GM19372 (cell line): ENCODE results near the gene SPANXB1.
"Not testable (repeated sequence)": the region's sequence is repeated elsewhere in the genome, so short reads cannot be mapped to it uniquely, and the experiment has no call there.

Experiments used
- ATAC-seq: cut with Tn5 transposase; IDR thresholded peaks from one replicate; pipeline ENCODE4 v1.9.1; 2021; ENCODE audit warnings: mild to moderate bottlenecking, low read depth, moderate library complexity; ENCODE audit not compliant: unreplicated experiment

Gene SPANXB1, protein sequence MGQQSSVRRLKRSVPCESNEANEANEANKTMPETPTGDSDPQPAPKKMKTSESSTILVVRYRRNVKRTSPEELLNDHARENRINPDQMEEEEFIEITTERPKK

DNA sequence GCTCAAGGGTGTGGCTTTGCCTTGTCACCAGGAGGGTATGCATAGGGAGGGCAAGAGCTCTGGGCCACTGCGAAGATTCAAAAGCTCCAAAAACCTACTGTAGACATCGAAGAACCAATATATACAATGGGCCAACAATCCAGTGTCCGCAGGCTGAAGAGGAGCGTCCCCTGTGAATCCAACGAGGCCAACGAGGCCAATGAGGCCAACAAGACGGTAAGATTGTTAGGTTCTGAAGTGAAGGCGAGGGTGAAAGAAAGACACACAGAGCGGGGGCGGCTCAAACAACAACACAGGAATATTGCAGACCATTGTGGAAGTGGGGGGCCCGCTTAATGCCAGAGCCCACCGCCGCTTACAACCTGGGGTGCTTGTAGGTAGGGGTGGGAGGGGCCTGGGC, at the start of gene SPANXB1:
TSS of gene SPANXB1 (plus strand) at position 27 of the 400 bp plus-strand sequence. CDS start at position 127, 100 bp downstream.
- ATAC-seq: not testable (repeated sequence)

DNA sequence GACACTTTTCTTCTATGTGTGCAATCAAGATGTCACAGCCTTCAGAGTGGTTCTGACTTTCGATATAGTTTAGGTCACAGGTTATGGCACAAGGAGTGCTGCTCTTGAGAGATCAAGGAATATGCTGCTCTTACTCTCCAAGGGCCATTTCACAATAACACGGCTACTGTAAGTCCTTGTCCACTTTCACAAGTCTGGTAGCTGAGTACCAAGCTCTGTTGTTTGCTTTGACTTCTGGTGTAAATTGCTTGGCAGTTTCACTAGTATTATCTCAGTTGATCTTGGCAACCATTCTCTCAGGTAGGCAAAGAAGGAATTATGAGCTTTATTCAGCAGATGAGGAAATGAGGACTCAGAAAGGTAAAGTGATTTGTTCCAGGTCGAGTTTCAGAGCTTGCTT, 35.4 kb upstream of the SPANXB1 start:
- ATAC-seq: no peak

DNA sequence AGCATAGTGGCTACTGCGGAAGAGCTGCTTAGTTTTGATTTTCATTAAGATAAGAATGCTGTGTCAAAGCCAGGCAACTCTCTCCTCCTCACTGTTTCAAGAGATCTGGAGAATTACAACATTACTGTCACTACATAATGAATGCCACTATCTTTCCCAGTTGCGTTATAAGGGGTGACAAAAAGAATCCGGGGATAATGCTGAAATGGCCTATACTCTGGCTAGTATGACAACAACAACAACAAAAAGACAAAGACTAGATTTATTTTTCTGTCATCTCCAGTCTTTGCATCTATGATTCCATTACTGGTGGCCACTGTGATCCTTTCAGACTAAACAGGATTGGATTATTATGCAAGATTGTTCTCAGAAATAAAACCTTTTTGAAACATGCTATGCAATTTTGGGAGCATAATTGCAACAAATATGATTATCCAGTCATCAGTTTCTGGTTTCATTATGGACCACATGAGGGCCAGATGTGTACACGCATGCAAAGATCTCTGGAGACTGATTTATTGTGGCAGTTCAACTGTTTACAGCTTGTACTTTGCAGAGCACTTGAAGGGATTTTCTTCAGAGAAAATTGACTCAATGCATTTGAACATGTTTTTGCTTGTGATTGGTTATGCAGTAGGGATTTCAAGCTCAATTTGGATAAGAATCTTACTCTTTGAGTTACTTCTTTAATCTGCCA, 31.1 kb upstream of the SPANXB1 start:
- no peak for ATAC-seq

DNA sequence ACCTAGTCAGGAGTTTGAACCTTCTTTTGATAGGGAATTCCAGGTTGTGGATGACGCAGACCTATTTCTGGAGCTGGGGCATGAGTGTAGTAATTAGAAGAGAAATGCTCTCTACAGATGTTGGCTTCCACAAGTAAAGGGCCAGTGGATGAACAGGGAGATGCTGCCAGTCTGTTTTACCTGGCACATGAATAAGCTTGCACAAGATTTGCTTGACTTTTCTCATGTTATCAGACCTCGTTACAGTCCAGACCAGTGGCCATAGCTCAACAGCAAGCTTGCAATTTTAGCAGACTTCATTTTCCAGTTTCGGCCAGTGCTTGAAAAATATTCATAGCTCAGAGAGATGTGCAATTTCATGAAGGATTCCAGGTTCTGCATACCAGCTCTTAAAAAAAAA, 26.9 kb upstream of the SPANXB1 start:
- ATAC-seq: no peak

DNA sequence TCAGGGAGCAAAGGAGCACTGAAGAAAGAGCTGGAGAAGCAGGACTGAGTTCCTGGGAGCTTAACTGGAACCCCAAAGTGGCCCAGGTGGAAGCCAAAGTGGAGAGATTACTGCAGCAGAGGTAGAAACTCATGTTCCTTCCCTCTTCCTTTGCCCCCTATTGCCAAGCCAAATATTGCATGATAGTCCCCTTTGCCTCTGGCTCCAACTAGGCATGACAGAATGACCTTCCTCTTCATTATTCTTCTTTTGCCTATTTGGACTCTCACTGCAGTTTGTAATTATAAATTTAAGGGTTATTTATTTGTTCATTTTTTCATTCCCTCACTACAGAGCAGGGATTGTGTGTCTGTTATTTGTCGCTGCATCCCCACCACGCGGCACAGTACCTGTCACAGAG, 22.1 kb upstream of the SPANXB1 start:
- ATAC-seq: no peak

DNA sequence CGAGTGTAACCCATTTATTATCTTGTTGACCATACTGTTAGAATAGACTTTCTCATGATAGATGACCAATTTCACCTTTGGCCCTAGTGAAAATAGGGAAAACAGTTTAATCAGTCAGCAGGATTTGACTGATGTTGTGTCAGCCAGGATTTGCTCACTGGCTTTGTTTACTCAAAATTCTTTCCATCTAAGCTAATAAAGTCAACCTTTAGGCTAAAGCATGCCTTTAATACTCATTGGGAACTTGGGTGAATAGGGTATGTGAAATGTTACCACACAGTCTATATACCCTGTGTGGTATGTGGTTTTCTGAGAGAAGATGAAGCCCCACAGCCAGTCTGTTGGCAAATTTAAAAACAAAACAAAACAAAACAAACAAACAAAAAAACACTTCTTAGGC, 18.7 kb upstream of the SPANXB1 start:
- no peak for ATAC-seq

DNA sequence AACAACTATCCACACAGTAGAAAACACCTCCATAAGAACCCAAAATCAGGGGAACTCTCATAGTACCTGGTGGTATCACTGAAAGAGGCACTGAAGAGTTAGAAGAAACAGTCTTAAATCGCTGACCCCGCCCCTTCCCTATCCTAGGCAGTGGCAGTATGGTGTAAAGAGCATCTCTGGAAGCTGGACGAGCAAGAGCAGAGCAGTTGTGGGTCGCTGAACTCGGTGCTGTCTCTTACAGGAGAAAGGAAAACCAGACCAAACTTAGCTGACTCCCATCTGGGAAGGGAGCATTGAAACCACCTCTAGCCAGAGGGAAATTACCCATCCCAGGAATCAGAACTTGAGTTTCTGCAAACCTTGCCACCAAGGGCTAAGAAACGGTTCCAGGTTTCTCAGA, 2.8 kb downstream of the SPANXB1 start:
- not testable (repeated sequence) for ATAC-seq

DNA sequence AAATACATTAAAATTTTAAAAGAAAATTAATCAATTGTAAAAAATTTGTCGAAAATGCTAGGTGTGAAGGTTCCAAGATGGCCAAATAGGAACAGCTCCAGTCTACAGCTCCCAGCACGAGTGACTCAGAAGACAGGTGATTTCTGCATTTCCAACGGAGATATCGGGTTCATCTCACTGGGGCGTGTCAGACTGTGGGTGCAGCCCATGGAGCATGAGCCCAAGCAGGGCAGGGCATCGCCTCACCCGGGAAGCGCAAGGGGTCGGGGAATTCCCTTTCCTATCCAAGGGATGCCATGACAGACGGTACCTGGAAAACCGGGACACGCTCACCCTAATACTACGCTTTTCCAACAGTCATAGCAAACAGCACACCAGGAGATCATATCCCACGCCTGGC, 41.9 kb downstream of the SPANXB1 start:
- not testable (repeated sequence) for ATAC-seq

DNA sequence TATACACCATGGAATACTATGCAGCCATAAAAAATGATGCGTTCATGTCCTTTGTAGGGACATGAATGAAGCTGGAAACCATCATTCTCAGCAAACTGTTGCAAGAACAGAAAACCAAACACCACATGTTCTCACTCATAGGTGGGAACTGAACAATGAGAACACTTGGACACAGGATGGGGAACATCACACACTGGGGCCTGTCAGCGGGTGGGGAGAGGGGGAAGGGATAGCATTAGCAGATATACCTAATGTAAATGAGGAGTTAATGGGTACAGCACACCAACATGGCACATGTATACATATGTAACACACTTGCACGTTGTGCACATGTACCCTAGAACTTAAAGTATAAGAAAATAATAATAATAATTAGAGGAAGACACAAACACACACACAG, 47.5 kb downstream of the SPANXB1 start:
- ATAC-seq: not testable (repeated sequence)

DNA sequence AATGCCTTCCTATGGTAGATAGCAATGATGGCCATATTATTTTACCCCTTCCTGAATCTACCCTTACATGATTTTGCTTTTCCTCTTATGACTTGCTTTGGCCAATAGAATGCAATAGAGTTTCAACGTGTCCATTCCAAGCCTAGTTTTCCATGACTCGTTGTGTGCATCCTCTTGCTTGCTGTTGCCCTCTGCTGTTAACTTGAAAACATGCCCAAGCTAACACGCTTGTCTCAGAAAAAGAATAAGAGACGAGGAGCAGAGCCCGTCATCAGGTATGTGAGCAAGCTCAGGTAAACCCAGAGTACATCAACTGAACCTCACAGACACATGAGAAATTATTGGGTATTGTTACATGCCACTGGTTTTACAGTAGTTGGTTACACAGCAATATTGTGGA, 49.7 kb downstream of the SPANXB1 start:
- not testable (repeated sequence) for ATAC-seq
